Rectal smooth muscle tissue (tissue), 1 donor: ENCODE results near the gene ILDR2.

Experiments
- H3K27ac ChIP-seq: one replicate; pipeline ENCODE4 v1.7.0; 2013; ENCODE audit warnings: low read depth, low read length, inconsistent platforms
- H3K27me3 ChIP-seq: one replicate; pipeline ENCODE4 v1.7.0; 2013; ENCODE audit warnings: low read length; ENCODE audit not compliant: control insufficient read depth, insufficient read depth
- H3K36me3 ChIP-seq: one replicate; pipeline ENCODE4 v1.7.0; 2013; ENCODE audit warnings: low read length; ENCODE audit not compliant: control insufficient read depth, insufficient read depth
- H3K4me1 ChIP-seq: one replicate; pipeline ENCODE4 v1.7.0; 2013; ENCODE audit warnings: low read length; ENCODE audit not compliant: control insufficient read depth, insufficient read depth
- H3K4me3 ChIP-seq: one replicate; pipeline ENCODE4 v1.7.0; 2013; ENCODE audit warnings: low read length
- H3K9ac ChIP-seq: one replicate; pipeline ENCODE4 v1.7.0; 2013; ENCODE audit warnings: low read length

ILDR2 gene

DNA sequence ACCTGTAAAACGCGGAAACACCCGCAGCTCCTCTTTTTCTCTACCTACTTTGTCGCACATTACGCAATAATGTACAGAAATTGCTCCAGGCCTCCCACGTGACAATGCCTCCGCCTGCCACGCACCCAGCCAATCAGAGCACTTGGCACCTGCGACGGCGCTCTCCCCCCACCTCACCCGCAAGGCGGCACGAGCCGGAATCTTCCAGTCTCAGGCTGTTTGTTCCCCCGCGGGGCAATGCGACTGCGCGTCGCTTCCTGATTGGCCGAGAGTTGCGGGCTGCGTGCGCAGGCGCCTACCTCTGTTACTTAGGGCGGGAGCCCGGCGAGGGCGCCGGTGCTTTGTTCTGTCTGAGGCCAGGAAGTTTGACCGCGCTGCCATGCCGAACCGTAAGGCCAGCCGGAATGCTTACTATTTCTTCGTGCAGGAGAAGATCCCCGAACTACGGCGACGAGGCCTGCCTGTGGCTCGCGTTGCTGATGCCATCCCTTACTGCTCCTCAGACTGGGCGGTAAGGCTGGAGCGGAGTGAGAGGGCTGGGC, 13.7 kb upstream of the ILDR2 start, which contains the start of gene MAEL:
Gene MAEL (plus strand): TSS at position 307 of the 542 bp plus-strand sequence. CDS start 73 bp downstream, at position 380.
- no peaks in the 10 kb centered on the region for H3K4me1 ChIP-seq
- H3K27me3 ChIP-seq: no peaks in the 10 kb centered on the region
- H3K27ac ChIP-seq: no peak within 1 kb of the TSS
- H3K9ac ChIP-seq: no peak within 1 kb of the TSS
- no peak within 1 kb of the TSS for H3K4me3 ChIP-seq
- no peaks in the 10 kb centered on the region for H3K36me3 ChIP-seq

DNA sequence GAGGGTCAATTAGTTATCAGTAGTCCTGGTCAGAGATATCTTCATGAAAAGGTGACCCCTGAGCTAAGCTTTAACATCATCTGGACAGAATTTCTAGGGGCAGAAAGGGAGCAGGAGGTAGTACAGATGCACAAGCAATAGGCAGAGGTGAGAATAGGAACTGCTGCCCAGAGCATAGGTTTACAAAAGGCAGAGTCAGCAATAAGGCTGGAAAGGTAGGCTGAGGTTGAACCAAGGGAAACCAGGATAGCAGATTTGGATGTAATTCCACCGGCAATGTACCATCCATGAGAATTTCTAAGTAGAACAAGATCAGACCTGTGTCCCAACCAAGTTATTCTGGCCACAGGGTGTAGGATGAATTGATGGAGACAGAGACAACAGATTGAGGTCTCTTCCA, 6.2 kb upstream of the ILDR2 start:
- no peak overlapping the region for H3K27ac ChIP-seq
- no peaks in the 10 kb centered on the region for H3K4me1 ChIP-seq
- no peaks in the 10 kb centered on the region for H3K36me3 ChIP-seq
- no peaks in the 10 kb centered on the region for H3K27me3 ChIP-seq
- H3K4me3 ChIP-seq: no peak overlapping the region
- no peak overlapping the region for H3K9ac ChIP-seq

DNA sequence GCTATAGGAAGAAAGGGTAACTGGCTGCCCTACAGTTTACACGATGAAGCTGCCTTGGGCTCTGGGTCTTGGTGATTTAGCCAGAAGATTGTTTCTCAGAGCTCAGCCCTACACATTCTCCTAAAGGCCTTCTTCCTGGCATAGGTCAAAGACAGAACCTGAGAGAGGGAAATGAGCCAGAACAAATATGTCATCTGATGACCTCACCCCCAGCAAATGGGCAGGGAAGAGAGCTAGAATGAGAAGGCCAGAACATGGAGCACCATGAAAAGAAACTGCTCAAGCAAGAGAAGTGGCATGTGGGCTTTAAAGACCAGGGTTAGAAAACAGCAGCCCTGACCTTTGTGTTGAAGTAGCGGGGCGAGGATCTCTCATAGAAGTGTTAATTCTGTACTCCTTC, 5.5 kb upstream of the ILDR2 start:
- Histone ChIP-seq H3K27me3 (no peaks in the 10 kb centered on the region), H3K4me3 (no peak overlapping the region), H3K4me1 (no peaks in the 10 kb centered on the region), H3K36me3 (no peaks in the 10 kb centered on the region), H3K27ac (no peak overlapping the region), H3K9ac (no peak overlapping the region)

GRCh38 chr1:166980383-166980782, 5.0 kb upstream of the ILDR2 start:
- Histone ChIP-seq H3K4me3 (no peak overlapping the region), H3K9ac (no peak overlapping the region), H3K4me1 (no peaks in the 10 kb centered on the region), H3K36me3 (no peaks in the 10 kb centered on the region), H3K27me3 (no peaks in the 10 kb centered on the region), H3K27ac (no peak overlapping the region)

- Histone ChIP-seq H3K27ac (no peak overlapping the region), H3K4me1 (peaks cover 5% of the 10 kb centered on the region), H3K9ac (no peak overlapping the region), H3K36me3 (no peaks in the 10 kb centered on the region), H3K4me3 (no peak overlapping the region), H3K27me3 (peaks cover 5% of the 10 kb centered on the region)
Measured at GRCh38 chr1:166978821-166979220, 3.5 kb upstream of the ILDR2 start.

DNA sequence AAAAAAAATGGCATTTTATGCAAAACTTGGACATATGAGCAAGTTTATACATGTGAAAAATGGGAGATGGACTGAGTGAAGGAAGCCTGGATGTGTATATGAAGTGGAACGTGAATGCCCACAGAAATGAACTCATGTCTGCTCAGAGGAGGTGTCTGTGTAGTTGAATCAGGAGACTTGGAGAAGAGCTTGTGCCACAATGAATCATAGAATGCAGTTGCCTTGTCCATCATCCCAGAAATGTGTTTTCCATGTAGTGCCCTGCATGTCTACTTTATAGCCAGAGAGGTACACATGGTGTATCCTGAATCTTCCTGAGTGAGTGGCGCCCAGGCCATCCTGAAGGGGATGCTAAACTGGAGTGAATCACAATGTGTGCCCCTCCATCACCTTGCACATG, 2.6 kb upstream of the ILDR2 start:
- H3K4me1 ChIP-seq: peaks cover 5% of the 10 kb centered on the region
- H3K4me3 ChIP-seq: no peak overlapping the region
- H3K27me3 ChIP-seq: peaks cover 5% of the 10 kb centered on the region
- no peak overlapping the region for H3K27ac ChIP-seq
- H3K36me3 ChIP-seq: no peaks in the 10 kb centered on the region
- no peak overlapping the region for H3K9ac ChIP-seq

DNA sequence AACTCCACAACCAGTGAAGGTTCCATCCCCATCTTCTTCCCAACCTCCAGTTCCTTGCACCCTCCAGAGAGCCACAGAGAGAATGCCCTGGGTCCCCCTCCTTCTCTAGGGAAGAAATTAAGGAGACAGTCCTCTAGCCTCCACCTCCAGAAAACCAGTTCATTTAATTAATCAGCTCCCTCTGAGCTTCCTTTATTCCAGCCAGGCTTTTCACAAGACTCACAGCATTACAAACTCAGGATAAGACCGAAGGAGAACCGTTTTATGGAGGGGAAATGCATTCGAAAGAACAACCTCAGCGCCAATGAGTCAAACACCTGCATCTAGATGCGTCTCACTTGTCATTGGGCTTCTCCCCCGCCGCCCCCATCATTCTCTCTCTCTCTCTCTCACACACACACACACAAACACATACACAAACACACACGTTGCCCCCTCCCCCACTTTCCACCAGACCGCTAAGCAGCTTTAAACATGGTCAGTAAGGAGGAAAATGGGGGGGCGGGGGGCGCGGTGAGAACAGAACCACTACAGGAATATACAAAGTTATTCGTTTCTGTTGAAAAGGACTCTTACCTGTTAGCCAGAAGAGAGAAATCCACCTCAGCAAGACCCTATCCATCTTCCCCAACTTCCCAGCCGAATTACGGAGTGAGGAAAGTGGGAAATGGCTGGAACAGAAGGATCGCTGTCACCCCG, 544 bp downstream of the ILDR2 start:
- Histone ChIP-seq H3K27me3 (peaks cover 5% of the 10 kb centered on the region), H3K36me3 (no peaks in the 10 kb centered on the region), H3K9ac (peak overlapping the region; percentile 21), H3K4me3 (peak overlapping the region; percentile 70), H3K27ac (no peak overlapping the region), H3K4me1 (peaks cover 5% of the 10 kb centered on the region)

DNA sequence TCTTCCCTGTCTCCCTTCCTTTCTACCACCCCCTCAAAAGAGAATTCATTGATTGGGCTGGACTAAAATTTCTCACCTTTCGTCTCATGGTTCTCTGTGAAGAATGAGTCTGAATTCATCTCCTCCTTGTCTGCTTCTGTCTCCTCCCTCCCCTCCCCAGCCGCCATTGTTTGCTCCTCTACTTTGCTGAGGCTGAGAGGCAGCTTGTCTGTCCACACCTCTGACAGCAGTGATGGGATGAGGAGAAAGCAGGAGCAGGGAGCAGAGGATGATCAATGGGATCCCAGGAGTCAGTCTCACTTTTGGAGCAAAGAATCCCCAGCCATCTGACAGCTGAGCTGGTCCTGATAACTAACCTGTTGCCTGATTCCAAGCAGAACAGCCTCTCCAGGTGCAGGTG, 2.5 kb downstream of the ILDR2 start:
- Histone ChIP-seq H3K27me3 (peaks cover 5% of the 10 kb centered on the region), H3K36me3 (no peaks in the 10 kb centered on the region), H3K4me1 (peaks cover 5% of the 10 kb centered on the region), H3K27ac (no peak overlapping the region), H3K4me3 (no peak overlapping the region), H3K9ac (no peak overlapping the region)

- H3K27ac ChIP-seq: no peak overlapping the region
- peaks cover 5% of the 10 kb centered on the region for H3K27me3 ChIP-seq
- H3K4me3 ChIP-seq: no peak overlapping the region
- H3K4me1 ChIP-seq: peaks cover 5% of the 10 kb centered on the region
- no peaks in the 10 kb centered on the region for H3K36me3 ChIP-seq
- no peak overlapping the region for H3K9ac ChIP-seq
Measured at GRCh38 chr1:166972193-166972592, 3.1 kb downstream of the ILDR2 start.

DNA sequence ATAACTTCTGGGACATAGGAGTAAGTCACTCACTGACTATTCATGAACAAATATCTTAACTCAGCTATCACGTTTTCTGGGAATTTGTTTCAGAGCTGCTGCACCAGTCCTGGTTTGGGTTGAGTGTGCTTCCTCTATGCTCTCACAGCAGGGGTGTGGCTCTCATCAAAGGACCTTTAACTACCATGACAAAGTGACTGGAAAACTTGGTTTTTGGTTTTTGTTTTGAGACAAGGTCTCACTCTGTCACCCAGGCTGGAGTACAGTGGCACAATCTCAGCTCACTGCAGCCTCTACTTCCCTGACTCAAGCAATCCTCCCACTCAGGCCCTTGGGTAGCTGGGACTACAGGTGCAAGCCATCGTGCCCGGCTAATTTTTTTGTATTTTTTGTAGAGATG, 4.1 kb downstream of the ILDR2 start:
- Histone ChIP-seq H3K27ac (no peak overlapping the region), H3K4me3 (no peak overlapping the region), H3K27me3 (peaks cover 5% of the 10 kb centered on the region), H3K36me3 (no peaks in the 10 kb centered on the region), H3K4me1 (peaks cover 5% of the 10 kb centered on the region), H3K9ac (no peak overlapping the region)

DNA sequence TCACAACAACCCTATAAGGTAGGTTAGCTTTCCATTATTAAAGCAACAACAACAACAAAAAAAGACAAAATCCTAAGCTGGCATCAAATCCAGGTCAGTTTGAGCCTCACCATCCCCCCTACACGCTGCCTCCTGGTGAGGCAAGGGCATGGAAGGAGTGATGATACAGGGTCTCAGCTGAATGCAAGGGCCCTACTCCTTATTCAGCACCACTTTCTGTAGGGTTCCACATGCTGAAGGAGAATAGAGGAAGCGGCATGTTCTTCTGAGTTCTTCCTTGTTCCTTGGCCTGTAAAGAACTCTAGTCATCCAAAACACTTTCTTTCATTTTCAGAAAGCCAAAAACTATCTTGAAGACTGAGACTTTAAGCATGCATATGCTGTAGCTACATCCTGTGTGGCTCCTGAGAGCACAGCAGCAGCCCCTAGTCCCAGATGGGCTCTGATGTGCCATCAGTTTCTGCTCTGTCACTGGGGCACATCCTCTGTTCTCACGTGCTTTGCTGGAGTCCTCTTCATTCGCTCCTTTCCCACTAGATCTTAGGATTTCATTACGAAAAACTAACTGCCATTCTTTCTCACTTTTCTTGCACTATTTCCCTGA, 6.2 kb downstream of the ILDR2 start:
- Histone ChIP-seq H3K4me1 (peaks cover under 1% of the 10 kb centered on the region), H3K27ac (no peak overlapping the region), H3K4me3 (no peak overlapping the region), H3K36me3 (no peaks in the 10 kb centered on the region), H3K9ac (no peak overlapping the region), H3K27me3 (peaks cover under 1% of the 10 kb centered on the region)

DNA sequence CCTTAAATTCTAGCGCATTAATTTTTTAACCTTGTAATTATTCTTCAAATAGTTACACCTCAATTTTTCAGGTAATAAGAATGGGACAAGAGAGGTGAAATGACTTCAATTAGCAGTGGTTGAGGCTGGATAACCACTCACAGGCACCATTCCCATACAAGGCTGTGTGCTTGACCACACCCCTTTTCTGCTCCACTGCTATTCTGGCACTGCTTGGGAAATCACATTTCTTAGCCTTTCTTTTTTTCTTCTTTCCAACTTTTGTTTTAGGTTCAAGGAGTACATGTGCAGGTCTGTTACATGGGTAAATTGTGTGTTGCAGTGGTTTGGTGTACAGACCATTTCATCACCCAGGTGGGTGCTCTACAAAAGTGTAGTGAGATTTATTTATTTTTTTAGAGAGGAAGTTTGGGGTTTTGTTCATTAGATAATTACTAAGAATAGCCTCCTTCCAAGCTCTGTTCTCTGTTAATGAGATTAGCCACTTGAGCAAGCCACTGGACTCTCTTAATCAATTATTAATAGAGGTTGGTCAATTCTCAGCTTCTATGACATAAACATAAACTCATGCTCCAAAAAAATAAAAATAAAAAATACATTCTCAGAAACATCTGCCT, 14.4 kb downstream of the ILDR2 start:
- no peaks in the 10 kb centered on the region for H3K36me3 ChIP-seq
- H3K27me3 ChIP-seq: no peaks in the 10 kb centered on the region
- no peaks in the 10 kb centered on the region for H3K4me1 ChIP-seq
- H3K9ac ChIP-seq: no peak overlapping the region
- H3K27ac ChIP-seq: no peak overlapping the region
- H3K4me3 ChIP-seq: no peak overlapping the region
